GM10266 (cell line): ENCODE results near the gene GPR149.

Experiments
- DNase-seq: peaks from one replicate; pipeline ENCODE4 v3.0.0; 2012; ENCODE audit errors: extremely low spot score
- CTCF ChIP-seq: IDR thresholded peaks from 2 replicates; pipeline ENCODE4 v1.5.1; 2012; ENCODE audit warnings: mild to moderate bottlenecking, low read depth; ENCODE audit not compliant: control insufficient read depth, insufficient read depth; ENCODE audit errors: missing control alignments

The GPR149 gene

DNA sequence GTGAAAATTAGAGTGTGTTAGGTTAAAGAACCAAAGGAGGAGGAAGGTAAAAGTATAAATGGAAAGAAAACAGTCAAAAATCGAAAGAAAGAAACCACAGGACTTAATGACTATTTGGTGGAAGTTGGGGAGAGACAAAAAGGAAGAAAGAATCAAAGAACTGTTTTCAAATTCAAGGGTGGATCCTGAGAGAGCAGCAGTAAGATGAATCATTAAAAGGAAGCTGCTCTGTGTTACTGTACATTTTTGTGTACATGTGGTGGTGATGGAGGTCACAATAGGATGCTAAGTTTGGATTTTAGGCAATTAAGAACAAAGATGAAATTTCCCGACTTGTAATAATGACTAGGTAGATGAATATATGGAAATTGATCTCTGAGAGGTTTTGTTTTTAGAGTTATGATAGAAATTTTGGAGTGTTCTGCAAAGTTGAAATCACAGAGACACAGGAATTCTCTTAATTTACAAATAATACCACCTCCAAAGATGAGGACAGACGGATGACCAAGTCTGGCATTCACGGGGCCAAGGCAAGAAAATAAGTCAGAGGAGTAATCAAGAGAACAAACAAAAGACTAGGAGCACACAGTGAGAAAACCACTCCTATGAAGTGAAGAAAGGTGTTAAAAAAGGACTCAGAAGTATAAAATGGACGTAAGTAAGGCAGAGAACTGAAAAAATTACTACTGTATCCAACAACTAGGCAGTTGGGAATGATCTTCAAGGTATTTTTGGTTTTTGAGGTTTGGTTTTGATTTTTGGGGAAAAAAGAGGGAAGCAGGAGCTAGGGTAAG is 112.8 kb downstream of the GPR149 start:
- DNase-seq: no peak
- TF ChIP-seq CTCF: no peak

- TF ChIP-seq CTCF: no peak
- no peak for DNase-seq
These were observed 115.8 kb downstream of the GPR149 start for GRCh38 chr3:154314152-154314551.

GRCh38 chr3:154310840-154311239 is 119.2 kb downstream of the GPR149 start:
- DNase-seq: no peak
- TF ChIP-seq CTCF: no peak

DNA sequence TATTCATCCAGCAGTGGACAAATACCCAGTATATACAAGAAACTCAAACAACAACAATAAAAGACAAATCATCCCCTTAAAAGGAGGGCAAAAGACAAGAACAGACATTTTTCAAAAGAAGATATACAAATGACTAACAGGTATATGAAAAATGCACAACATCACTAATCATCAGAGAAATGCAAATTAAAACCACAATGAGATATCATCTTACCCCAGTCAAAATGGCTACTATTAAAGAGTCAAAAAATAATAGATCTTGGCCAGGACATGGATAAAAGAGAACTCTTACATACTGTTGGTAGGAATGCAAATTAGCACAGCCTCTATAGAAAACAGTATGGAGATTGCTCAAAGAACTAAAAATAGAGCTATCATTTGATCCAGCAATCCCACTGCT is 122.6 kb downstream of the GPR149 start:
- DNase-seq: no peak
- no peak for TF ChIP-seq CTCF

DNA sequence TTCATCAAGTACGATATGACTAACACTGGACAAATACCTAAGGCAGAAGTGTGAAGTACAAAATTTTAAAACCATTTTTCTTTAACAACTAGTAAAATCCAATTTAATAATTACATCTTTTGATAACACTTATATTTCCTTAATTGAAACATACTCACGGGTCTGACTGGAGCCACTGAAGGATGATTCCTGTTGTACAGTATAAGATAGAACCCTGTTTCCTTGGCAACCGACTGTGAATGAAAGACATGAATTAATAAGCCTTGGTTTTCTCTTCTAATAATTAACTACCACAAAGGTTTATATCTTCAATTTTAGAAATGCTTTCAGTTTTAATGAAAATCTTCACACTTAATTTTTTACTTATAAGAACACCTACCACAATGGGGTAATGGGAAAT is 125.1 kb downstream of the GPR149 start:
- no peak for DNase-seq
- no peak for TF ChIP-seq CTCF

DNA sequence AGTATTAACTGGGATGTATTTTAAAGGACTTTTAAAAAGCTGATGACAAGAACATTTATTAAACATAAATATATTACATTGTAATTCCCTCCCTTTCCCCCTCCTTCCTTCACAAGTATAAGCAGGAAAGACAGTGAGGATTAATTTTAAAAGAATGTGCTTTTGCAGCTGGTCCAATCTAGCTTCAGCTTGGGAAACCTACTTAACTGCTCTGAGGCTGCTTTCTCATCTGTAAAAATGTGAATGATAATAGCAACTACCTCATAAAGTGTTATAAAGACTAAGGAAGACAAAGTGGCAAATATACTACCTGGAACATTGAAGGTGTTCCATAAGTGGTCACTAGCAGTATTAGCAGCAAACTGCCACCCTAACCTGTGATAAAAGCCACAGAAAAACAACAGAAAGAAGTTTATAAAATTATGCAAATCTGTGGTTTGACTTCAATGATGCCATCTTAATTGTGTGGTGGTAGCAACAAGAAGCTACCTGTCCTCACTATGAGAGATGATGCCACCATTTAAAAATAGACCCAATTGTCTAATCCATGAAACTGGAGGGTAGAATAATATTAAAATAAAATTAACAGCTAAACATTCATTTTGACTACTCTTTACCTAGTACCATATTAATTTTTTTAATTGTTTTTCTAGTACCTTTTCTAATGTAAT is 125.7 kb downstream of the GPR149 start:
- no peak for TF ChIP-seq CTCF
- no peak for DNase-seq

DNA sequence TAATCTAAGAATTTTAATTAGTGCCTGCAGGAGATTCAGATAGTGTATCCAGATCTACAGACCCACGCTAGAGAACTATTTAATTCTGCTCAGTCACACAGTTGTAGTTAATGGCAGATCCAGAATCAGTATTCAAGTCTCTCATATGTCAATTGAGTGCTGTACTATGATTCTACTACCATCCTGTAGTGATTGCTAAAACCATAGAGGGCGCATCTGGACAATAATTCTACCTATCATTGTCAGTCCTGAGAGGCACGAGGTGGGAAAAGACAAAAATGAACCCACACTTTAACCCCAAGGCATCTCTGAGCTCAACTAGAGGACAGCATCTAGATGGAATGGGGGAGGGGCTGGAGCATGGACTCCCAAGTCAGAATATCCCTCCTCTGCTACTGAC is 128.4 kb downstream of the GPR149 start:
- no peak for DNase-seq
- TF ChIP-seq CTCF: no peak
